PC-3 (cell line): Measurements from ENCODE around the gene SNX13. TPM values are rescaled to one million over a fixed set of nuclear protein-coding genes. Genes with fewer than 3 reads are reported as not detected.

ENCODE experiments used
- ATAC-seq: fragments of 200-7000 bp; cut with Tn5 transposase; 2 replicates; pipeline ENCODE4 v1.9.1; 2020; ENCODE audit warnings: mild to moderate bottlenecking, moderate library complexity
- BruUV-seq: library from RNA; stranded (reverse); fragments of 400-500 nt; replicated peaks from 2 replicates; lab custom pipeline; 2021; lab: Mats Ljungman, UMichigan
- CTCF ChIA-PET: fragments of 300-600 bp; sonication (Branson Sonifier 250); formaldehyde crosslinking; loops from one replicate; lab custom pipeline; 2022; ENCODE audit warnings: antibody characterized with exemption; lab: Charles Lee
- POLR2A ChIA-PET: fragments of 300-600 bp; sonication (Branson Sonifier 250); formaldehyde crosslinking; loops from one replicate; lab custom pipeline; 2022; ENCODE audit warnings: antibody characterized with exemption; ENCODE audit not compliant: unreplicated experiment; lab: Charles Lee
- DNase-seq: peaks from one replicate; pipeline ENCODE4 v3.0.0-alpha.2; 2015
- H2AFZ ChIP-seq: fragments of 300-600 bp; sonication (generic); 2 replicates; pipeline ENCODE4 v1.6.0; 2016; ENCODE audit warnings: antibody characterized with exemption, low read length
- H3F3A ChIP-seq: fragments of 300-600 bp; sonication (generic); one replicate; pipeline ENCODE4 v1.6.0; 2017; ENCODE audit warnings: antibody characterized with exemption, low read length, control low read depth, mild to moderate bottlenecking; ENCODE audit not compliant: unreplicated experiment
- H3K27ac ChIP-seq: fragments of 300-600 bp; sonication (generic); 2 replicates; pipeline ENCODE4 v1.5.1; 2016; ENCODE audit warnings: mild to moderate bottlenecking, low read length
- H3K27me3 ChIP-seq: fragments of 300-600 bp; sonication (generic); 2 replicates; pipeline ENCODE4 v1.6.1; 2016; ENCODE audit warnings: low read length, mixed read lengths
- H3K36me3 ChIP-seq: fragments of 300-600 bp; sonication (generic); 2 replicates; pipeline ENCODE4 v1.6.1; 2016; ENCODE audit warnings: low read depth, mixed run types, low read length, mixed read lengths
- H3K4me1 ChIP-seq: fragments of 300-600 bp; sonication (generic); 2 replicates; pipeline ENCODE4 v1.5.1; 2016; ENCODE audit warnings: low read length; ENCODE audit not compliant: insufficient read depth
- H3K4me2 ChIP-seq: fragments of 300-600 bp; sonication (generic); 2 replicates; pipeline ENCODE4 v1.6.0; 2016; ENCODE audit warnings: low read length
- H3K4me3 ChIP-seq: fragments of 300-600 bp; sonication (generic); 2 replicates; pipeline ENCODE4 v1.5.1; 2016; ENCODE audit warnings: mild to moderate bottlenecking, low read length, mixed read lengths
- H3K79me2 ChIP-seq: fragments of 300-600 bp; sonication (generic); 2 replicates; pipeline ENCODE4 v1.6.1; 2017; ENCODE audit warnings: low read length, mixed read lengths
- H3K9ac ChIP-seq: fragments of 300-600 bp; sonication (generic); 2 replicates; pipeline ENCODE4 v1.6.0; 2016; ENCODE audit warnings: mild to moderate bottlenecking, low read length
- H3K9me2 ChIP-seq: fragments of 300-600 bp; sonication (generic); replicated peaks from 2 replicates; pipeline ENCODE4 v1.6.1; 2016; ENCODE audit warnings: mixed run types, low read length, mixed read lengths
- H3K9me3 ChIP-seq: fragments of 300-600 bp; sonication (generic); 2 replicates; pipeline ENCODE4 v1.6.1; 2016; ENCODE audit warnings: low read length, mixed read lengths
- H4K20me1 ChIP-seq: fragments of 300-600 bp; sonication (generic); 2 replicates; pipeline ENCODE4 v1.6.1; 2016; ENCODE audit warnings: low read length, mixed read lengths
- EZH2 ChIP-seq: fragments of 300-600 bp; sonication (generic); IDR thresholded peaks from one replicate; pipeline ENCODE4 v1.6.1; 2017; ENCODE audit warnings: antibody characterized with exemption, mild to moderate bottlenecking, low read length; ENCODE audit not compliant: unreplicated experiment
- EZH2phosphoT487 ChIP-seq: fragments of 300-600 bp; sonication (generic); IDR thresholded peaks from 2 replicates; pipeline ENCODE4 v1.6.1; 2018; ENCODE audit warnings: mild to moderate bottlenecking, antibody characterized with exemption, low read length, borderline replicate concordance
- intact Hi-C: fragments of 100-400 bp; cut with micrococcal nuclease; formaldehyde crosslinking; loops from 2 replicates; pipeline ENCODE4 v1.9.0; 2023
- total RNA-seq: library from RNA; depleted of rRNA; stranded (reverse); fragments of >200 nt; gene quantifications from 2 replicates; pipeline ENCODE4 v1.2.3, GENCODE V29; 2014
- TF ChIP-seq, protein P1 (sequence below): fragments of 300-600 bp; sonication (generic); conservative IDR thresholded peaks from 2 replicates; pipeline ENCODE4 v1.5.1; 2017; ENCODE audit warnings: antibody characterized with exemption, low read depth, mild to moderate bottlenecking, low read length

SNX13 gene
- total RNA-seq, 1 experiment from 2014 or later: 33.9 TPM

DNA sequence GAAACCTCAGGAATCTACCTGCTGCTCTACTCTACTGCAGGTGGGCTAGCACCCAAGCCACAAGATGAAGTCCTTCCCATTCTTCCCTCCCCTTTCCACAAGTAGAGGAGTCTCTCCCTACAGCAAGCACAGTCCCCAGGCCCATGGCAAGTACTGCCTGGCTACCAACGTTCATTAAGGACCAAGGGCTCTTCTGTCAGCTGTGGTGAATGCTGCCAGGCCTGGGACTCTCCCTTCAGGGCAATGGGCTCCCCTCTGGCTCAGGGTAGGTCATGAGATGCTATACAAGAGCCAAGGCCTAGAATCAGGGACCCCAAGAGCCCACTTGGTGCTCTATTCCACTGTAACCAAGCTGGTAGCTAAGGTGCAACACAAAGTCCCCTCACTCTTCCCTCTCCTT, 39.8 kb downstream of the SNX13 start:
- TF ChIP-seq, protein P1, sequence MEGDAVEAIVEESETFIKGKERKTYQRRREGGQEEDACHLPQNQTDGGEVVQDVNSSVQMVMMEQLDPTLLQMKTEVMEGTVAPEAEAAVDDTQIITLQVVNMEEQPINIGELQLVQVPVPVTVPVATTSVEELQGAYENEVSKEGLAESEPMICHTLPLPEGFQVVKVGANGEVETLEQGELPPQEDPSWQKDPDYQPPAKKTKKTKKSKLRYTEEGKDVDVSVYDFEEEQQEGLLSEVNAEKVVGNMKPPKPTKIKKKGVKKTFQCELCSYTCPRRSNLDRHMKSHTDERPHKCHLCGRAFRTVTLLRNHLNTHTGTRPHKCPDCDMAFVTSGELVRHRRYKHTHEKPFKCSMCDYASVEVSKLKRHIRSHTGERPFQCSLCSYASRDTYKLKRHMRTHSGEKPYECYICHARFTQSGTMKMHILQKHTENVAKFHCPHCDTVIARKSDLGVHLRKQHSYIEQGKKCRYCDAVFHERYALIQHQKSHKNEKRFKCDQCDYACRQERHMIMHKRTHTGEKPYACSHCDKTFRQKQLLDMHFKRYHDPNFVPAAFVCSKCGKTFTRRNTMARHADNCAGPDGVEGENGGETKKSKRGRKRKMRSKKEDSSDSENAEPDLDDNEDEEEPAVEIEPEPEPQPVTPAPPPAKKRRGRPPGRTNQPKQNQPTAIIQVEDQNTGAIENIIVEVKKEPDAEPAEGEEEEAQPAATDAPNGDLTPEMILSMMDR: no peak
- no peak for TF ChIP-seq EZH2
- no peak for TF ChIP-seq EZH2phosphoT487
- Histone ChIP-seq H3K27ac (no peak overlapping the region), H3K4me1 (no peaks in the 10 kb centered on the region), H3K79me2 (peaks cover 30% of the 10 kb centered on the region), H2AFZ (no peak overlapping the region), H3K9me3 (no peaks in the 10 kb centered on the region), H3K4me3 (no peak overlapping the region), H3F3A (no peaks in the 10 kb centered on the region), H3K27me3 (no peaks in the 10 kb centered on the region), H3K9me2 (no peaks in the 10 kb centered on the region), H3K4me2 (no peak overlapping the region), H4K20me1 (no peaks in the 10 kb centered on the region), H3K9ac (no peak overlapping the region), H3K36me3 (no peaks in the 10 kb centered on the region)
- DNase-seq (no peak), ATAC-seq (no peak)
- CTCF ChIA-PET: no interaction called here
- POLR2A ChIA-PET: no interaction called here
- intact Hi-C loops: no loop called here
- no TSS peak for BruUV-seq

DNA sequence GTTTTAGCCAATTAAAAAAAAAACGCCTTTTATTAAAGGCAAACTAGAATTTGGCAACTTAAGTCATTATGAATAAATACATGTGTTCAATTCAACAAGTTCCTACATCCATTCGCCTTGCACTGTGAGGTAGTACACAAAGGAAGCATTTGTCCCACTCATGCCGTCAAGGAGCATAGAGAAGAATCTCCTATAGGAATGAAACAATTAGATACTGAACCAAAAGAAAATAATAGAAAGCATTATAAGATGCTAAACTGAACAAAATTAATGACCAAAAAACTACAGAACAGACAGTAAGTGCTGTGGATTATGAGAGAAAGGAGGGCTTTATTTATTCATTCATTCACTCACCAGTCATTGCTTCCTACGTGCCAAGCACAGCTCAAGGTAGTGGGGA, 42.2 kb downstream of the SNX13 start:
- H4K20me1 ChIP-seq: no peaks in the 10 kb centered on the region
- ATAC-seq (no peak), DNase-seq (no peak)
- BruUV-seq: no TSS peak
- CTCF ChIA-PET: no interaction called here
- no peaks in the 10 kb centered on the region for H3K27me3 ChIP-seq
- peaks cover 7% of the 10 kb centered on the region for H3K79me2 ChIP-seq
- H3K4me1 ChIP-seq: no peaks in the 10 kb centered on the region
- POLR2A ChIA-PET: no interaction called here
- no peak overlapping the region for H3K27ac ChIP-seq
- TF ChIP-seq, protein P1: no peak
- H3K36me3 ChIP-seq: no peaks in the 10 kb centered on the region
- H2AFZ ChIP-seq: no peak overlapping the region
- intact Hi-C loops: no loop called here
- H3K4me2 ChIP-seq: no peak overlapping the region
- no peak overlapping the region for H3K4me3 ChIP-seq
- H3K9me2 ChIP-seq: no peaks in the 10 kb centered on the region
- H3K9me3 ChIP-seq: no peaks in the 10 kb centered on the region
- no peak overlapping the region for H3K9ac ChIP-seq
- no peaks in the 10 kb centered on the region for H3F3A ChIP-seq

DNA sequence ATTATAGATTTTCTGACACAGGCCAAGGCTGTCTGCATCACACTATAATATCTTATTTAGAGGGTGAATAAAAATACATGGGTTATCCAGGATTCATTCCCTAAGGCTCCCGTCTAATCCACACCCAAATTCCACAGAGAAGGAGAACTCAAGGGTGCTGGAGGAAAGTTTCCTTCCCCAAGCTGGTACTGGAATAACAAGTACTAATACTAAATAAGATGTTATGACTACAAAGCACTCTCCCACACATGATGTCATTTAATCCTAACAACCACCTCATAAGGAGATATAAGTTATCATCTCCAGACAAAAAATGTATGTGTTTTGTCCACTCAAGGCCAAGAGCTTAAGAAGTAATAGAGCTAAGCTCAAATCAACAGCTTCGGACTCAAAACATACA, 53.0 kb downstream of the SNX13 start:
- H3K4me1 ChIP-seq: no peaks in the 10 kb centered on the region
- H2AFZ ChIP-seq: no peak overlapping the region
- no peak overlapping the region for H3K27ac ChIP-seq
- TF ChIP-seq EZH2: no peak
- TF ChIP-seq EZH2phosphoT487: no peak
- TF ChIP-seq, protein P1: no peak
- POLR2A ChIA-PET: no interaction called here
- no peaks in the 10 kb centered on the region for H3K27me3 ChIP-seq
- intact Hi-C loops: no loop called here
- H4K20me1 ChIP-seq: no peaks in the 10 kb centered on the region
- CTCF ChIA-PET: no interaction called here
- ATAC-seq: no peak
- no peaks in the 10 kb centered on the region for H3F3A ChIP-seq
- no peaks in the 10 kb centered on the region for H3K79me2 ChIP-seq
- H3K4me3 ChIP-seq: no peak overlapping the region
- no peak overlapping the region for H3K4me2 ChIP-seq
- no peak for DNase-seq
- H3K9ac ChIP-seq: no peak overlapping the region
- no TSS peak for BruUV-seq
- H3K9me2 ChIP-seq: no peaks in the 10 kb centered on the region
- H3K9me3 ChIP-seq: no peaks in the 10 kb centered on the region
- peaks cover 10% of the 10 kb centered on the region; the same call in 1 of the 2 replicates for H3K36me3 ChIP-seq
